Retinal pigment epithelial cell (primary cell): ENCODE data around the gene TBCK.

Experiments used
- DNase-seq: peaks from one replicate; pipeline ENCODE4 v3.0.0-alpha.2; 2010; ENCODE audit warnings: low read depth
- H3K4me3 ChIP-seq: 2 replicates; pipeline ENCODE4 v1.5.1; 2011; ENCODE audit warnings: mild to moderate bottlenecking, low read length, control low read depth, moderate library complexity
- TF ChIP-seq, protein P1 (sequence below): conservative IDR thresholded peaks from 2 replicates; pipeline ENCODE4 v1.5.1; 2011; ENCODE audit warnings: low read depth, low read length, control low read depth, inconsistent platforms

The TBCK gene

DNA sequence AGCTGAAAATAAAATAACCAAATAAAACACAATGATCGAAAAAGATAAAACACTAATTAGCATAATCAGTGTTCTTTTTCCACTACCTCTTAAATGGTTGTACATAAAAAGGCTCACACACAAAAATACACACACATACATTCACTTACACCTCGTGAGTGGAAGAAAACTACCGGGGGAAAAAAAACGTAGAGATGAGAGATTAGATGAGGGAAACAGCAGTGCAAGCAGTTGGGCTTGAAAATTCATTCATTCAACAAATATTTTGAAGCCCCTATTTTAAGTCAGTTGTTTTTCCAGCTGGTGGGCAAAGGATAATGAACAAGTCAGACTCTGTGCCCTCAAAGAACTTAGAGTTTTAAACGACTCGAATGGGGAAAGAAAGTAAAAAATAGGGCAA, 1.0 kb downstream of the TBCK start:
- H3K4me3 ChIP-seq = peak overlapping the region; percentile 98

DNA sequence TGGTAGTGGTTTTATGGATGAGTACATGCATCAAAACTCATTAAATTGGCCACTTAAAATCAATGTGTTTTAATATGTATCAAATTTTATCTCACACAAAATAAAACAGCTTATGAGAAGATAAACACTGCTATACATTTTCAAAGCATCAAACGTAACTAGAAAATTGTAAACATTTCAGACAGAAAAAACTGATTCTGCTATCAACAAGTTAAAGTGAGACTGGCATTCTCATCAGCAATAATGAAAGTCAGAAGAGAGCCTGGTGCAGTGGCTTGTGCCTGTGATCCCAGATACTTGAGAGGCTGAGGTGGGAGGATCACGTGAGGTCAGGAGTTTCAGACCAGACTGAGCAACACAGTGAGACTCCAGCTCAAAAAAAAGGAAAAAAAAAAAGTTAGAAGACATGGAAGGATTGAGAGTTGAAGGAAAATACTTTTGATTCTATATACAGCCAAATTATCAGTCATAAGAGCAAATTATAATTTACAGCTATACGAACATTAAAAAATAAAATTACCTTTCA, 2.9 kb downstream of the TBCK start:
- TF ChIP-seq, protein P1, sequence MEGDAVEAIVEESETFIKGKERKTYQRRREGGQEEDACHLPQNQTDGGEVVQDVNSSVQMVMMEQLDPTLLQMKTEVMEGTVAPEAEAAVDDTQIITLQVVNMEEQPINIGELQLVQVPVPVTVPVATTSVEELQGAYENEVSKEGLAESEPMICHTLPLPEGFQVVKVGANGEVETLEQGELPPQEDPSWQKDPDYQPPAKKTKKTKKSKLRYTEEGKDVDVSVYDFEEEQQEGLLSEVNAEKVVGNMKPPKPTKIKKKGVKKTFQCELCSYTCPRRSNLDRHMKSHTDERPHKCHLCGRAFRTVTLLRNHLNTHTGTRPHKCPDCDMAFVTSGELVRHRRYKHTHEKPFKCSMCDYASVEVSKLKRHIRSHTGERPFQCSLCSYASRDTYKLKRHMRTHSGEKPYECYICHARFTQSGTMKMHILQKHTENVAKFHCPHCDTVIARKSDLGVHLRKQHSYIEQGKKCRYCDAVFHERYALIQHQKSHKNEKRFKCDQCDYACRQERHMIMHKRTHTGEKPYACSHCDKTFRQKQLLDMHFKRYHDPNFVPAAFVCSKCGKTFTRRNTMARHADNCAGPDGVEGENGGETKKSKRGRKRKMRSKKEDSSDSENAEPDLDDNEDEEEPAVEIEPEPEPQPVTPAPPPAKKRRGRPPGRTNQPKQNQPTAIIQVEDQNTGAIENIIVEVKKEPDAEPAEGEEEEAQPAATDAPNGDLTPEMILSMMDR = no peak
- no peak for DNase-seq
- H3K4me3 ChIP-seq = no peak overlapping the region

More for the DNA sequence above, 1.0 kb downstream of the TBCK start:
- TF ChIP-seq, protein P1 = no peak
- no peak for DNase-seq

DNA sequence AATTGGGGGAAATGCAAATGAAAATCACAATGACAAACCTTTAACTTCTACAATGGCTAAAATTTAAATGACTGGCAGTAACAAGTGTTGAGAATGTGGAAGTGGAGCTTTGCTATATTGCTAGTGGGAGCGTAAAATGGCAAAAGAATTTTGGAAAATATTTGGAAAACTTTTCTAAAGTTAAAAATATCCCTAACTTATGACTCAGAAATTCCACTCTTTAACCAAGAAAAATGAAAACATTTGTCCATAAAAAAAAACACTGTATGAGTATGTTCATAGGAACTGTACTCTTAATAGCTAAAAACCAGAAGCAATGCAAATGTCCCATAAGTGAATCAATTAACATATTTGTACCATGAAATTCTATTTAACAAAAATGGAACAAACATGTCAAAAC, 3.6 kb downstream of the TBCK start:
- DNase-seq = no peak
- H3K4me3 ChIP-seq = no peak overlapping the region
- TF ChIP-seq, protein P1 = no peak

DNA sequence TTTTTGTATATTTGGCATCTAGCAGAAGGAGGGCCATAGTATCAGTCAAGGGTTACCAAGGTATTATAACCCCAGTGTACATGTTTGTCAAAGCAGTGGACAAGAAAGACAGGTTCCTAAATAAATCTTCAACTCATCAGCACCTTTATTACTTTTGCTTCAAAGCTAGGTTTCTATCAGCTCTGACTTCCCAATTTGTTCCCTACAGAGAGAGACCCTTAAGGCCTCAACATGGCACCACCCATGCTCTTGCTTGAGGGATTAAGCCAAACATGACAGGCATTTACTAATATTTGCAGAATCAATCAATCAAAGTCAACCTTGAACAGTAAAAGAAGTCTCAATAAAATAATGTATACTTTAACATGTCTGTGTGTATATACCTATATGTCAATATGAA, 9.4 kb downstream of the TBCK start:
- H3K4me3 ChIP-seq = no peak overlapping the region
- DNase-seq = no peak
- TF ChIP-seq, protein P1 = no peak

DNA sequence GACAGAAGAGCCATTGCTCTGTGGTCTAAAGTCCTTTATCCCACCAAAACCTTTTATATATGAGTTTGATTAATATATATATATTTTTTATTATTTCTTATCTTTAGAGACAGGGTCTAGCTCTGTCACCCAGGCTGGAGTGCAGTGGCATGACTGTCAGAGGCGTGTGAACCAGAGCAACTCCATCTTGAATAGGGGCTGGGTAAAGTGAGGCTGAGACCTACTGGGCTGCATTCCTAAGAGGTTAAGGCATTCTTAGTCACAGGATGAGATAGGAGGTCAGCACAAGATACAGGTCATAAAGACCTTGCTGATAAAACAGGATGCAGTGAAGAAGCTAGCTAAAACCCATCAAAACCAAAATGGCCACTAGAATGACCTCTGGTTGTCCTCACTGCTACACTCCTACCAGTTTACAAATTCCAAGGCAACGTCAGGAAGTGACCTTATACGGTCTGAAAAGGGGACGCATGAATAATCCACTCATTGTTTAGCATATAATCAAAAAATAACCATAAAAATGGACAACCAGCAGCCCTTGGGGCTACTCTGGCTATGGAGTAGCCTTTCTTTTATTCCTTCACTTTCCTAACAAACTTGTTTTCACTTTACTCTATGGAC, 10.5 kb downstream of the TBCK start:
- no peak for DNase-seq
- TF ChIP-seq, protein P1 = no peak
- H3K4me3 ChIP-seq = no peak overlapping the region

DNA sequence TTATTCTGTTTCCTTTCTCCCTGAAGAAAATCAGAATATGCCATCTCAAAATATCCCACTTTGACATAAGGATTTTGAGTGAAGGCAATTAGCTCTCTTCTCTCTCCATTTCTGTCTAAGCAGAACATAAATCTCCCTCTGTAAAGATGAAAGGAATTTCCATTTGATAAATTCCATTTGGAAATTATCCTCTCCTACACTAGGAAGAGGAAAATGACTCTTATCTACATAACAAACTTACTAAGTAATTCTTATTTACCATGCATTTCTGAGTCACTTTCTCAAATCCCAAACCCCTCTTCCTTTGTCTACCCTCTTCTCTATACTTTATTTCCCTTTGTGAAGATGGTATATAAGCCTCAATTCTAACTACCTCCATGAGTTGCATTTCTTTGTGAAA, 11.4 kb downstream of the TBCK start:
- no peak for DNase-seq
- H3K4me3 ChIP-seq = no peak overlapping the region
- TF ChIP-seq, protein P1 = no peak

DNA sequence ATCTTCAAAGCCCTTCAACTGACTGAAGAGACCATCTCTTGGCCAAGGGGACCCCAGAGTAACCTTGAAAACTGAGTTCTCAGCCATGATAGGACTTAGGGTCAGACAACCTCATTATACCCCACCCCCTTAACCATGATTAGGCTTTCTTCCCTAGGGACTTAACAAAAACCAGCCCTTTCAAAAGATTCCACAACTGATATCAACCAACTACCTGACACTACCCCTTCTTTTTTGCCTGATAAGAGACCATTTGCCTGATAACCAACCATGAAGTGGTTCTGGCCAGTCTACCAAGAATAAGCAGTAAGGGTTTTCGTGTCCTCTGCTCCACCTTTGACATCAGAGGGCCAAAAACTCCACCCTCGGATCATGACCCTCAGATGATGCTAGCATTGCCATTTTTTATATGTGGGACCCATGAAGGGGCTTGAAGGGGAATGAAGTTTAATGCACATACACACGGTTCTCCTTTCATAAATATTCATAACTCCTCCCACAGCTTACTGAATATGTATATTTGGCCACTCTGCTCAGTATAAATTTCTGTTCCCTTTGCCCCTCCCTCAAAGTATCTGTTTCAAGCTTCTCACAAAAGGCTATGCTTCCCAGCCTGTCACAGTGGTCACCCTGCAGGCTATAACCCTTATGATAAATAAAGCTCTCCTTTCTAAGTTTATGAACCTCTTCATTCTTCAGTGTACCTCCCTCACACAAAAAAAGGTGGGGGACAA, 12.3 kb downstream of the TBCK start:
- TF ChIP-seq, protein P1 = no peak
- no peak for DNase-seq
- H3K4me3 ChIP-seq = no peak overlapping the region
